Measurements from ENCODE around the gene KEL.
A peak's percentile ranks its signal among the peaks of the same experiment; 100 is the strongest.
"Not testable (repeated sequence)": the region's sequence is repeated elsewhere in the genome, so short reads cannot be mapped to it uniquely, and the experiment has no call there.

KEL gene

DNA sequence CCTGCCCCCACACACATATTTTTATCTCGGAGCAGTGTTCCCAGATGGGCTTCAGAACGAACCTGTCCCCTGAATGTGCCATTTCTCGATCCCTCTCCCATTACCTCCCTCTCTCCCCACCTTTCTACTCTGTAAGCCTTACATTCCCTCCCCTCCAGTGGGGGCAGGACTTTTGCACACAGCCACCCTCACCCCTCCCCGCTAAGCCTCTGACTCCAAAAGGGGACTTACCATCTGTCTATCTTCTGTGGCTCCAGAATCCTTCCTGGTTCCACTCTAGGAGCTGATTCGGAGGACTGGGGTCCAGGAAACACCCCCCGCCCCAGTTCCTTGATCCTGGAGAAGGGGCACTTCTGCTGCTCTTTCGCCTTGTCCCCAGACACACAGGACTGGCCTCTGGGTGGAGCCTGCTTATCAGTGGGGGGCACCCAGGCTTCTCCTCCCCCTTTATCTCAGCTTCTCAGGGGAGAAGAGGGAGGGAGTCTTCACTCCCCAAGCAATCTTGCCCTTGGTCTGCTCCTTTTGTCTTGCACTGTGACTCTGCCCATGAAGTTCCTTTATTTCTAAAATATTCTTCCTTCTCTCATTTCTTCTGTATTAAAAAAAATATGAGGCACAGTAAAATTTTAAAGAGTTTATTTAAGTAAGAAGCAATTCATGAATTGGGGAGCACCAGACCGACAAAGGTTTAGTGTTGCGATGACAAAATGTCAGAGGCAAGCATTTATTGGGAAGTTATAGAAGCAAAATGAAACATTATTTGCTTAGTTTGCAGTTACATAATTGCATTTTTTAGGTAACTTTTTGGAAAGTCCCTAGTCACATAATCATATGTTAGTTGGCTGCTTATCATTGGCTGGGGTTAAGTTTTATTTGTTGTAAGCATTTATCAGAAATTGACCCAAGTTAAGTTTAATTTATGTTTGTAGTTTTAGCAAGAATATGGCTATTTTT, at the start of gene KEL:
Gene KEL, minus strand, starts transcription at position 391 of the 954 bp plus-strand sequence. Its CDS starts 157 bp downstream, at position 234.
- DNase-seq (ENCODE audit: low read depth) = no peak

- peak; percentile 62 for DNase-seq (ENCODE audit: low read depth)
These were observed 46.1 kb upstream of the KEL start for GRCh38 chr7:143008007-143008901.

DNA sequence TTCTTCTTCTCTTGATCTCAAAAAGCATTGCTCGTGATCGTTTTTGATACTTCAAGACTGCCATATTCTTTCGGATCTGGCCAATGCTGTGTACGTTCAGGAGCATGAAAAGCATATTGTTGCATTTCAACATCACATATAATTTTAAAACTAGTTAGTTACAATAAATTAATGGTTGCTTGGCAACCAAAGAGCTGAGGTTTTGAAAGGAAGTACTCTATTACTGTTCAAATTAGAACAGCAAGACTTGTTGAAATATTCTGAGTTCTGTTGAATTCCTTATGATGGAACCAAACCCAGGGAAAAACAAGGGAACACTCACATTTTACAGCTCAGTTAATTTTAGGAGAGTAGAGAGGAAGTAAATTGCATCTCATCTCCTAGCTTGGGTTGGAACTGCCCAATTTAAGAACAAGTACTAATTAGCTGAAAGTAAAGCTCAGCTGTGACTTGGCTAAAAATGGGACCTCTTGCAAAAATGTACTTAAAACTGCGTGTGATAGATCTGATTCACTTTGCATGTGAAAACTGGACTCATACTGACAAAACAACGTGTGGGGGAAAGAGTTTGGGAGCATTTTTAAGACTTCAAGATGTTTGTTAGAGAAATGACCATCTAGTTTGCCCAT, 43.6 kb upstream of the KEL start:
- no peak for DNase-seq (ENCODE audit: low read depth)

GRCh38 chr7:143003393-143004051, 41.4 kb upstream of the KEL start:
- DNase-seq (ENCODE audit: low read depth) = peak; percentile 54

DNA sequence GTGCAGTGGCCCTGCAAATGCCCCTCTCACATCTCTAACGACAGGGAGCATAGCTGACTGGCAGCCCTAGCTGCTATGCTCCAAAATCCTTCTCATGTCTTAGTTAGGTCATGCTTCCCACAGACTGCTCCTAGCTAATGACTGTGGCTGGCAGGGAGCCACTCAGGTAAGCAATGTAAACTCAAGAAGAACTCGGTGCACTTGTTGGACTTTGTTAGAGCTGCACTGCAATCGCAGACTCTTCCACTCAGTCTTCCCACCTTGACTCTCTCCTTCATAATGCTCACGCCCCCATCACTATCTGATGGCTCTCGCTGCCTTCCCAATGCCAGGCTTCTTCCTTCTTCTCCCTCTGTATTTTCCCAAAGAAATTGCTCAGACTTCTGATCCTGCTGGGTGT, 40.7 kb upstream of the KEL start:
- DNase-seq (ENCODE audit: low read depth) = no peak

DNA sequence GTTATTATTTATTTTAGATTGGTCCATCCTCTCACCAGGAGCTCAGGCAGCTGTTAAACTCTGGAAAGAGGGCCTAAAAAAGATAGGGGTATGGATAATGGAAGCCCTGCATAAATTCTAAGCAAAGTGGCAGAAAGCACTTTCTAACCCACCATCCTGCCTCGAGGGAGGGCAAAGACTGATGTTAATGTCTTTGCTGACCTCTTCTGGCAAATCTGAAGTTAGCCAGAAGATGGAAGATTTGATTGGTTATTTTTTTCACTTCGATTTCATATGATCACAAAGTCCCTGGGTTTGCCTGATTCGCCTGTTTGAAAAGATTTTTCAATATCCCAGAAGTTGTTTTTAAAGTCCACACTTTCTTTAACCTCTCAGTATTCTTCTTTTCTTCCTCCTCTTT, 39.9 kb upstream of the KEL start:
- DNase-seq (ENCODE audit: low read depth) = peak; percentile 29

DNA sequence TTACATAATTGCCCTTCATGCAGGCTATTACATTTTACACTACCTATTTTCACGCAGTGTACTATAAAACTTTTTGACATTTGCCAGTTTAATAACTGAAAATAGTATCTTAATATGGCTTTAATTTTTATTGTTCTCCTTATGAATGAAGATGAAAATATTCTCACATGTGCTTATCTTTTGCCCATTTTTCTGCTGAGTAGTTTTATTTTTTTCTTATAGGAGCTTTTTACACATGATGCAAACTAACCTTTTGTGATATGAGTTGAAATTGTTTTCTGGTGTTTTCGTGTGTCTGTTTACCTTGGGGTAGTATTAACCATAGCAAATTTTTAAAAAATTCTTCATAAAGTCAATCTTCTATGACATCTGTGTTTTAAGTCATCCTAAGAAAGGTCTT, 38.5 kb upstream of the KEL start:
- DNase-seq (ENCODE audit: low read depth) = no peak

DNA sequence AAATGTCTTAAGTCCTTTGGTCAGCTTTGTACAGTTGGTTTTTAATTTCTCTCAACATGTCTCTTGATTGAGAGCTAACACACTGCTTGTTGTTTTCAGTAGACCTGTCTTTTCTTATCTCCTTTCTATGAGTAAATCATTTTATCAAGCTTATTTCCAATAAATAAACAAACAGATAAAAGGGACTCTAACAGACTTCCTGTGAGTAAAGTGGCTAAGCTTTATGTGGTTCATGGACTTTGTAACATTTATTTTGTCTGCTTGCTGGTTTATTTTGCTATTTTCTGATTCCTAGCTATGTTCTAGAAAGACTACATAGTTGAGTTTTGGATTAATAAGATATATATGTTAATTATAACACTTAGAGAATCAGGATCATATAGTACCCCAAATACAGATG, 37.6 kb upstream of the KEL start:
- no peak for DNase-seq (ENCODE audit: low read depth)

- DNase-seq (ENCODE audit: low read depth) = no peak
These were observed 36.8 kb upstream of the KEL start for GRCh38 chr7:142998966-142999365.

DNA sequence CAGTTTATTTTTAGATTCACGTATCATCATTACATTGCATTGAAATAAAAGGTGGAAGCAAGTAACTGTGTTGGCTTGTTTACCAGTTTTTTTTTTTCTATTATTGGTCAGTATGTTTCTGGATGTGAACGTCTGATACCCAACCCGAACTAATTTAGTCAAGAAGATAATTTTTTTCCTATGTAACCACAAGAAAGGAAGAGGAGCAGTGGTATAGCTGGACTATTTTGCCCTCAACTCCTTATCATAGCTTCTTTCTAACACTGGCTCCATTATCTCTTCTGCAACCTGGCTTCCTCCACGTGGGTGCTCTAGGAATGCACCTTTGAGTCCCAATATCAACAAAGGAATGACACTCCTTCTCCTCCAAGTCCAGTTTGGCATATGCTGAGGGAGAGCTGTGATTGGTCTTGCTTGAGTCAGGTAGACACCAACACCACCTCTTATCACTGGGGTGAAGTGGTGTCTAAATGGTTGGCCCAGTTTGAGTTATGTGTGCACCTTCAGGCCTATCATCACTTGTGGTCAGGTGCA, 35.4 kb upstream of the KEL start:
- no peak for DNase-seq (ENCODE audit: low read depth)

GRCh38 chr7:142992427-142992826, 30.3 kb upstream of the KEL start:
- DNase-seq (ENCODE audit: low read depth) = no peak

GRCh38 chr7:142984297-142984696, 22.1 kb upstream of the KEL start:
- no peak for DNase-seq (ENCODE audit: low read depth)

- DNase-seq (ENCODE audit: low read depth) = no peak
These were observed 21.7 kb upstream of the KEL start for GRCh38 chr7:142983825-142984224.

GRCh38 chr7:142978402-142978801, 16.2 kb upstream of the KEL start:
- DNase-seq (ENCODE audit: low read depth) = not testable (repeated sequence)

GRCh38 chr7:142974626-142975025, 12.5 kb upstream of the KEL start:
- no peak for DNase-seq (ENCODE audit: low read depth)

- DNase-seq (ENCODE audit: low read depth) = no peak
These were observed 7.0 kb upstream of the KEL start for GRCh38 chr7:142969183-142969582.

DNA sequence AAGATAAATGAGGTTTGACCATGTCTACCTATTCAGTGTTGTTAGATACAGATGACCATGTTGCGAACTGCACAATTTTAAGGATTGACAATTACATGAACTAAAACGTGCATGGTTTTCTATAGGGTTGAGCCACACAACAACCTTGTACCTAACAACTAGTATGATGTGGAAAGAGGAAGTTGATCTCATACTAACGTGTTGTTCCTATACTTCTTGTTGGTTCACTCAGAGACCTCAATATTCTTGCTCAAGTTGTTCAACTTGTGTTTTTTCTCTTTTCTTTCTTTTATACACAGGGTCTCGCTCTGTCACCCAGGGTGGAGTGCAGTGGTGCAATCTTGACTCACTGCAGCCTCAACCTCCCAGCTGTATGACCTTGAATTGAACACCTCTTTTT, 6.1 kb upstream of the KEL start:
- no peak for DNase-seq (ENCODE audit: low read depth)

DNA sequence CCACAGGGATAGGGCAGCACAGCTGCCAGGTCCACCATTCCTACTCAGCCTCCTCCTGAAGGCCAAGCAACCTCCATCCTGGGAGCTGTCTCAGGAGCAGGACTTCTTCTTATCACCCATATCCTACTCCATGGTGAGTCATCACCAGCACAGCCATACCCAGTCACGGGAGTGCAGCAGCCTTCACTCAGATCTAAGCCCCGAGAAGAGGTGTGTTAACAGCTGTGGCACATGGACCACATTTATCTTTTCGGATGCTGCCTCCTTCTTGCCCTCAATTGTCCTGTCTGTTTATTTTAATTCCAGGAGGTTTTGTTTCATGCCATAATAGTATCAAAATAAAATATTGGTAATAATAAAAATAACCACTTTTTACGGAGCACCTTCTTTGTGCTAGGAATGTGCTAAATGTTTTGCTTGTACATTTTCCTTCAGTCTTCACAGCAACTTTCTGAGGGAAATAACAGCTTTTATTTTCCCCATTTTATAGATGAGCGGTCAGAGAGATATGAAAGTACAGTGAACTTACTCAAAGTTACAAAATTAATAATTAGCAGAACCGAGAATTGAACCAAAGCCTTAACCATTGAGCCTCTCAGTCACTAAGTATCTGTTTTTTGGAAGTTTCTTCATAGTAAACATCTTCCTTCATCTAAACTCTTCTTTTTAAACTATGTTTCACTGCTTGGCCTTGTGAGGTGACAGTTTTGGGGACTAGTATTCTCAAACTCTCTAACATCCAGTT, 2.5 kb upstream of the KEL start:
- DNase-seq (ENCODE audit: low read depth) = peak; percentile 1

DNA sequence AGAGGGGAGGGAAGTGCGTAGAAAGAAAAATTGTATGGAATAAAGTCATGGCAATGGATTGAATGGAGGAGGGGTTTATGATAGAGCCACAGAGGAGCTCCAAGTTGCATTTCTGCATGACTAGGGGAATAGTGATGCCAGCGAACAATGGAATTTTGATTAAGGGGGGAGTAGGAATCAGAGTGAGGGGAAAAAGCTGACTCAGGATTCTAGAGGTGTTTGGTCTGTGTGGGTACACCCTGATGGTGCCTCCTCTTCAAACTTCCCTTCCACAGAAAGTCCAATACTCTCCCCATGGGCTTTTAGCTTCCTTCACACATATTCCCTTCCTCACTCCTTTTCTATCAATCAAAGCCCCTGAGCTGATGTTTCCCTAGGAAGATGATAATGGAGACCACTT, 1.8 kb upstream of the KEL start:
- DNase-seq (ENCODE audit: low read depth) = no peak

- no peak for DNase-seq (ENCODE audit: low read depth)
These were observed 828 bp upstream of the KEL start for GRCh38 chr7:142962991-142963390.

- no peak for DNase-seq (ENCODE audit: low read depth)
These were observed 579 bp downstream of the KEL start for GRCh38 chr7:142961595-142961972.

Measured in ELR (cell line).